HG03135 (cell line): ENCODE data around the gene USP22.

Experiments
- ATAC-seq: cut with Tn5 transposase; IDR thresholded peaks from one replicate; pipeline ENCODE4 v1.9.1; 2021; ENCODE audit warnings: mild to moderate bottlenecking, moderate library complexity; ENCODE audit not compliant: unreplicated experiment

USP22 gene

DNA sequence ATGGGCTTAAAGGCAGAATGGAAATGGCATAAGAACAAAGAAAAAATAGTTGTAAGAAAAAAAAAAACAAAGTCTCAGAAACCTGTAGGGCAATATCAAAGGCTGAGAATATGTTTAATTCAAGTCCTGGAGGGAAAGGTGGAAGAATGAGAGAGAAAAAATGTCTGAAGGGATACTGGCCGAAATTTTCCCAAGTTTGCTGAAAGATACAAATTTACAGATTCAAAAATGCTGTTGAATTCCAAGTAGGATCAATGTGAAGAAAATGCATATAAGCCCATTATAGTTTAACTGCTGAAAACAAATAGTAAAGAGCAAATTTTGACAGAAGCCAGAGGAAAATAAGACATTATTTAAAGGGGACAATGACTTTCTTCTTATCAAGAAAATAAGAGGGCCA is 6.6 kb upstream of the USP22 start:
- no peak for ATAC-seq

DNA sequence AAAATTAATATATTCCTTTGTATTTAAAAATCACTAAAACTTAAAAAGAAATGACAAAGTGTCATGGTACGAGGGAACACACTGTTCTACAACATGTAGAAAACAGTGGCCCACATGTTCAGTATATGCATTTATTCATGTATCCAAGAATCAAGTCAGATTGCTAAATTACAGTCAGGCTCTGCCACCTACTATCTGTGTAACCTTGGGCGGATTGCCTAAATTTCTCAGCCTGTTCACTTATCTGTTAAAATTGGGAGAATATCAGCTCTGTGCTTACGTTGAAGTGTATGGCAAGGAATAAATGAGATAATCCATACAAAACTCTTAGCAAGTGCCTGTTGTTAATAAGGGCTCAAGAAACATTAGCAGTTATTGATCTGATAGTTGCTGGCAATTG is 3.4 kb upstream of the USP22 start:
- no peak for ATAC-seq

DNA sequence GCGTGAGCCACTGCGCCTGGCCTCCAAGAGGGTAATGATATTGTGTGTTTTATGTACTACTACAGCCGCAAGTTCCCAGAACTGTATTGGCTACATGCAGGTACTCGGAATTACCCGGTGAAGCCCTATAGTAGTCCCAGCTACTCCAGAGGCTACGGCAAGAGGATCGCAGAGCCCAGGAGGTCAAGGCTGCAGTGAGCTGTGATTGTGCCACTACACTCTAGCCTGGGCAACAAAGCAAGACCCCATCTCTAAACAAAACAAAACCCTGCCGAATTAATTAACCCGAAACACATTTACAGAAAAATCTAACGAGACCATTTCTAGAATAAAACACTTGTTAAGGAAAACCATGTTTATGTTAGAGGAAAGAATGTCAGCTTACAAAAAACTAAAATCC is 2.2 kb upstream of the USP22 start:
- ATAC-seq, result no peak

DNA sequence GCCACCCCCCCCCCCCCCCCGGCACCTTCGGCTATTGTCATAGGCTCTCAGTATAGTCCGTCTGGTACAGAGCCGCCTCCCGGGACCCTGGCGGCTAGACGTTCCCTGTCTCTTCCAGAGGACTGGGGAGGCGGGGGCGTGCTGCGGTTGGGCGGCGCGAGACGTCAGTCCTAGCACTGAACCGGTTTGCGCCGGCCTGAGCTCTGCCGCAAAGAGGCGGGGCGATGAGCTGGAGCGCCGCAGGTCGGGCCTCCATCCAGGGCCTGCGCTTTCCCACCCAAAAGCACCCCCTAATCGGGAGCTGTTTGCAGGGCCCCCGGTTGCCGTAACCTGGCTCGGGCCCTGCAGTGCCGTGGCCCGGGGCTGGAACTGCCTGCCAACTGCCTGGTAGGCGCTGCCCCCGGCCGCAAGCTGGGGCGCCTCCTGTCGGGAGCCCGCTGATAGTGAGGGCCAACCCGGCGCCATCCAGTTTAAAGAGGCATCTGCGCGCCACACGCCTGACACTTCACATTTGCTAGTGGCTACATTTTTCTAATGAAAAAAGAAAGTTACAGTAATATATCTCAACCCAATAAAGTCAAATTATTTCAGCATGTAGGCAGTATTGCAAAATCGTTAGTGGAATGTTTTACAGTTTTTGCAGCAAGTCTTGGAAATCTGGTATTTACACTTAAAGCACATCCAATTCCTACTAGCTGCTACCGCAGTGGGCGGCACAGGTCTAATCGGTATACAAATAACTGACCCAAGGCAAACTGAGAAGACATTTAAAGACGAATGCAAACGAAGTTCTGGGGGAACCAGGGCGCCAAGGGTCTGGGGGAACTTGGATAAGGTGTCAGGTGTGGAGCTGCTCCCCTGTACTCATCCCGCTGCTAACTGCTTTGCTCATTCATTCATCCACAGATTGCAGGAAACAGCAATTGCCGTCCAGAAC is 753 bp upstream of the USP22 start:
- peak; percentile 82 for ATAC-seq

DNA sequence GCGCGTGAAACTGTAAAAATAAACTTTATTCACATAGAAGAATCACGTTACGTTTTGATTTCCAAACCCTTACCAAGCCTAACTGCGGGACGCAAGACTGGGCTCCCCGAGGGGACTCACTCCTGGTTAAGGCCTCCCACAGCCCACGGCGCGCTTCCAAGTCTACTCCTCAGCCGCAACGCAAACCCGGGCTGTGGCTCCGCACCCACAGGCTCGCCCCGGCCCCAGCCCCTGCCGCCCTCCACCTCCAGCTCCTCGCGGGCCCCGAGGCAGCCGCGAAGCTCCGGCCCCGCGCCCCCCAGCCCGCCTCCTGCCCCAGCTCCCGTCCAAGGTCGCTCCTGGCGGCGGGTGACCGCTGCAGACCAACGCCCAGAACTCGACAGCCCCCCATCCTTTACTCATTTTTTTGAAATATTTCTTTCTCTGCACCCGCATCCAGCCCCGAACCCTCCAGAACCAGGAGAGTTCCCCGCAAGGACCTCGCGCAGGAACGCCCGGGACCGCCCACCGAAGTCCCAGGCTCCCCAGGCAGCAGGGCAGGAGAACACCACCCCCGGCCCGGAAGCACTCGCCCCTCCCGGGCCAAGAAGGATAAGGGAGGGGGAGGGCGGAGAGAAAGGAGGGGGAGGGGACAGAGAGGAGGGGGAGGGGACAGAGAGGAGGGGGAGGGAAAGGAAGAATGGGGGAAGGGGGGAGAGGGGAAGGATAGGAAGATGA is 912 bp downstream of the USP22 start:
- ATAC-seq, result no peak

DNA sequence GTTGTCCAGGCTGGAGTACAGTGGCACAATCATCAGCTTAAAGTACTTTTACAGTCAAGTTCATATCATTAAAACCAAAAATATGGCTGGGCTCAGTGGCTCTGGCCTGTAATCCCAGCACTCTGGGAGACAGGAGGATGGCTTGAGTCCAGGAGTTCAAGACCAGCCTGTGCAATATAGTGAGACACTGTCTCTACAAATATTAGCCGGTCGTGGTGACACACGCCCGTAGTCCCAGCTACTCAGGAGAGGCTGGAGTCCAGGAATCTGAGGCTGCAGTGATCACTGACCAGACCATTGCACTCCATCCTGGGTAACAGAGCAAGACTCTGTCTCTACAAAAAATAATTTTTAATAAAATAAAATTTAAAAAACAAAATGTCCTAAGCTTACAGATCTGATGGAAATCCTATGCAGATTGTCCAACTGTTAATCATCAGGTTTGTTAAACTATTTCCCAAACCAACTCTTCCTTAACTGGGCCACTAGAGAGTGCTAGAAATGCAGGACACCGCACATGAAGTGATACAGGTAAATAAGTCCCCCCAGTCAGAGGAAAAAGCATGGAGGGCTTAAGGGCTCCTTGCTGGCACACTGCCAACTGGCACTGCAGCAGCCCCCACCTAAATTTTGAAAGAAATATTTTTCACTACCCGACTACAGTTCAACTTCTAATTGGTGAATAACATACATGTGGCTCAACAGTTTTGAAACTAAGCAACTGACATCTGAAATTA is 2.8 kb downstream of the USP22 start:
- no peak for ATAC-seq

DNA sequence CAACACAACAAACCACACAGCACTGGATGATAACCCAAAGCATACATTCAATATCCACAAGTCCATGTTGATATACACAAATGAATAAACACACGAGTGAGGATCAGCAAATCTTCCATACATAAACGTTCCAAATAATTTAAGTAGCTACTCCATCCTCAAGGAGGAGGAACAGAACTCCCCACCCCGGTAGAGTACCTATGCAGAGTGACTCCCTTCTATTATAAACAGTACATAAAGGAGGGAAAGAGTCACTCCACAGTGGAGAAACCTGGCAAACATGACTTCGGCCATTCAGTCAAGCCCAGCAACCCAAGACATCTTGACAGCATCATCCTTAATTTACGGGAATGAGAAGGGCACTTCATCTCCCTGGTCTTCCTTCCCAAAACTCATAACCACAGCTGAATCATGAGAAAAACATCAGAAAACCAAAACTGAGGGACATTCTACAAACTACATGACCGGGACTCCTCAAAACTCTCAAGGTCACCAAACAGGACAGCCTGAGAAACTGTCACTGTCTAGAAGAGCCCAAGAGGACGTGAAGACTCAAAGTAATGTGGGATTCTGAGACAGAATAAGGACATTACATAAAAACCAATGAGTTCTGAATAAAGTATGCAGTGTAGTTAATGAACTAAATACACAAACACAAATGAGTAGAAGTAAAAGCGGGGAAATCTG is 5.6 kb downstream of the USP22 start:
- no peak for ATAC-seq

DNA sequence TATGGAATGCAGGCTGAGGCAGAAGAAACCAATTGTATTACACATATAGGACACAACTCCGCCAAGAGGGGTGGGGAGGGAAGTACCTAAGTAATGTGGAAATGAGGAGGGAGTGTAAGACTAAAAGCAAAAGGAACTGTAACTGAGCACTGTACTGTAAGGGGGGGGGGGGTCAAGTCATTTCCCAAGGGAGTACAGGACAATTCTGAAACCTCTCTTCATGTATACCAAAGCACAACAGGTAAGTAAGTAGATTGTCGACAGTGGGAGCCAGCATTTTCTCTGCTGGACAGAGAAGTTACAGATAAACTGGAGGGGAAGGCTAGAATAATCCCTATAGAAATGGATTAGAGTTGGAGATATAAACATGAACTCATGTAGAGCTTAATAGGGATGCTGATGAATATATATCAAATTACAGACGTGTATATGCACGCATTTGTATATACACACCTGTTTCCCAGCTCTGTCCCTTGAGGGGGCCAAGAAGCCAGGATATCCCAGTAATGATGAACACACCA is 6.4 kb downstream of the USP22 start:
- ATAC-seq, result no peak

DNA sequence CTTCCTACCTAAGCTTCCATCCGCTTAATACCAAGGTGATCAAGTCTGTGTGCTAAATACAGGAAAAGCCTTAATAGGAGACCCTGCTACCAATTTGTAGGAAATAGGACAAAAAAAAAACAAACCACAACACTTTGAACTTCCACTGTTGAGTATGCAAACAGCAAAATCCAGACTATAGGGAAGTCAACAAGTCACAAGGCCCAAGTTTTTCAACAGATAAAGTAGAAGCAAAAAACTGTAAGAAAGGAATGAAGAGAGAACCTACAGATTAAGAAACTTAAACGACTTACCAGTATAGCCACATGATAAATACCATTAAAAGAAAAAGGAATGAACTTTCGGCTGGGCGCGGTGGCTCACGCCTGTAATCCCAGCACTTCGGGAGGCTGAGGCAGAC is 7.4 kb downstream of the USP22 start:
- ATAC-seq, result no peak

DNA sequence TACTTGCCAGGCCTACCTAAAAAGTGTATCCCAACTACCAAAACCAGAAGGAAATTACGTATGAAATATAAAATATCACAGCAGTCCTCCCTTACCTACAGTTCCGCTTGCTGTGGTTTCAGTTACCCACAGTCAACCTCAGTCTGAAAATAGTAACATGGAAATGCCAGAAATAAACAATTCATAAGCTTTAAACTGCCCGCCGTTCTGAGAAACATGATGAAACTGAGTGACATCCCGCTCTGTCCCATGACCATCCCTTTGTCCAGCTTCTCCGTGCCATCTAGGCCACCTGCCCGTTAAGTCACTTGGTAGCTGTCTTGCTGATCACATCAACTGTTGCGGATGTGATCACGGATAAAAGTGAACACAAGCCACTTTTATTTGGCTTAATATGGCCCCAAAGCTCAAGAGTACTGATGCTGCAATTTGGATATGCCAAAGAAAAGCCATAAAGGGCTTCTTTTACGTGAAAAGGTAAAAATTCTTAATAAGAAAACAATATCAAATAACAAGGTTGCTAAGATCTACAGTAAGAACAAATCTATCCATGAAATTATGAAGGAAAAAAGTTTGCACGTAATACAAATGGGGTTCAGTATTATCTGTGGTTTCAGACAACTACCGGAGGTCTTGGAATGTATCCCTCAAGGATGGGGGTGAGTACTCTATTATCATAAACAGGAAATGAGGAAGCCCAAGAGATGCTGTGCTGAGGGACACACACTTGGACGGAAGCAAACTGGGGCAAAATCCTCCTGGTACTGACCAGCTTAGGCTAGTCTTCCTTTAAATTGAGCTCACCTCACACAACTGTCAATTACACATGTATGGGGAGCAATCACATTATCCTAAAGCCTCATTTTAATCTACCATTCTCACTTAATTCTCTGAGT is 8.2 kb downstream of the USP22 start:
- ATAC-seq, result no peak

DNA sequence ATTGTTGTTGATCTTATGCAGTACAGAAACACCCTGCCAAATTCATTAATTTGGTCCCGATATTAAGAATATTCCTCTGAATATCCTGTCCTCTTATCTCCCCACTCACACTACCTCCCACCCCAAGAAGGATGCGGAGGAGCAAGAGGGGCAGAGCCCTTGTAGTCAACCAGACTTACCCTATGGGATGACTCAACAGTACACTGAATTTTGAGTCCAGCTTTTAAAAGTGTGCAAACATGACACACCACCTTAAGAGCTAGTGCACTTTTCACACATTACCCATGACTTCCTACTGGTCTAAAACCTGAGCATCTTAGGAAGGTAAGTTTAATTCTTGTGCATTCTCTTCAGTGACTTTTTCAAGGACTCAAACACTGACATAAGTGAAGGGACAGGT is 9.5 kb downstream of the USP22 start:
- ATAC-seq, result no peak

DNA sequence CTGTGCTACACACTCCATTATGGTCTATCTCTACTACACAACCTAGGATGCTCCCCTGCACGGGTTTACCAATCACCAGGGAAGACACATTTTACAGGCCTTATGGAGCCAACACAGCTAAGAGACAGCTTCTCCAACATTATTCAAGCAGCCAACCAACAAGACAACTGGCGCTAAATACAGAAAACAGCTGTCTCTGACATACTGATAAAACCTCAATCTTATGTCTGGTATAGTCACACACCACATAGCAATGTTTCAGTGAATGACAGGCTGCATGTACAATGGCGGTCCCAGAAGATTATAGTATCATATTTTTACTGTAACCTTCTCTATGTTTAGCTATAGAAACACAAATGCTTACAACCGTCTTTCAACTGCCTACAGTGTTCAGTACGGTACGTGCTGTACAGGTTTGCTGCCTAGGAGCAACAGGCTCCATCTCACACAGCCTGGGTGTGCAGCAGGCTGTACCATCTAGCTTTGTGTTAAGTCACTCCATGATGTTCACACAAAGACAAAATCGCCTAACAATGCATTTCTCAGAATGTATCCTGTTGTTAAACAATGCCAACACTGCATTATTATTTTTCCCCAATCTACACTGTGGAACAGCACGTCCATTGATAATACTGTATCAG is 10.9 kb downstream of the USP22 start:
- no peak for ATAC-seq

DNA sequence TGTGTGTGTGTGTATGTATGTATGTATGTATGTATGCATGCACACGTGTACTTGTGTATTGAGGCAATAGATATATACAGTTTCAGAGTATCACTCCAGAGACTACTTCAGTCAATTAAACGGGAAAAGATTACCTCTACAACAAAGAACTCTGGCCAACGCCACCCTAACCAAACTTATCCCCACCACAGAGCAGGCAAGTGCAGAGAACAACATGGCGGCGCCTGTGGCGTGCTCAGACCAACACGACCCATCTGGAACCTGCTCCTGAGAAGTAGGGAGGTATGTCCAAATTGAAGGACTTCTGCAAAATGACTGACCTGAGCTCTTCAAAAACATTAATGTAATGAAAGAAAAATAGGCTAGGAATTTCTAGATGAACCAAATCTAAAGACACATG is 12.4 kb downstream of the USP22 start:
- no peak for ATAC-seq

DNA sequence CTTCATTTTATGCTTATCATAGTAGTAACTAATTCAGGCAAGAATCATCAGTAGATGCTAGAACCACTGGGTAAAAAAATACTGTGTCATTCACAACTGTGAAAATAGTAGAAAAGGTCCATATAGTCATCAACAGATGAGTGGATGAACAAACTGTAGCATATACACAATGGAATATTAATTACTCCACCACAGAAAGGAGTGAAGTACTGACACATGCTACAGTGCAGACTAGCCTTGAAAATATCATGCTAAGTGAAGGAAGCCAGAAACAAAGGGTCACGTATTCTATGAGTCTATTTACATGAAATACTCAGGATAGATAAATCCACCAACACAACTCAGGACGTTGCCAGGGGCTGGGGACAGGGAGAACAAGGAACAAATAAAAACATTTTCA is 13.3 kb downstream of the USP22 start:
- ATAC-seq, result no peak

DNA sequence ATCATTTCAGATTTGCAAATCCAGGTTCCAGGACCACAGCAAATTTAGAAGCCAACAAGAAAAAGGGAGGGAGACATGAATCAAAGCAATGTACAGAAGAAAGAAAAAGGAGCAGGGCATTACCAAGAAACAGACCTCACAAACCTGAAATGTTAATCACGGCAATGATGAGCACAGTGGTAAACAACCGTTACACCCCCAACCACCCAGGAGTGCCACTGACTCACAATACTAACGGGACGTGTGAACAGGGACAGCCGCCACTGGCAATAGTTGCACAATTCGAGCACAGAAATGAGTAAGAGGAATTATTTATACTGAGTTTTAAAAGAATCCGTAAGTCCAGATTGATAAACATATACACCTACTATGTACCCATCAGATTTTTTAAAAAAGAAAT is 13.8 kb downstream of the USP22 start:
- no peak for ATAC-seq

DNA sequence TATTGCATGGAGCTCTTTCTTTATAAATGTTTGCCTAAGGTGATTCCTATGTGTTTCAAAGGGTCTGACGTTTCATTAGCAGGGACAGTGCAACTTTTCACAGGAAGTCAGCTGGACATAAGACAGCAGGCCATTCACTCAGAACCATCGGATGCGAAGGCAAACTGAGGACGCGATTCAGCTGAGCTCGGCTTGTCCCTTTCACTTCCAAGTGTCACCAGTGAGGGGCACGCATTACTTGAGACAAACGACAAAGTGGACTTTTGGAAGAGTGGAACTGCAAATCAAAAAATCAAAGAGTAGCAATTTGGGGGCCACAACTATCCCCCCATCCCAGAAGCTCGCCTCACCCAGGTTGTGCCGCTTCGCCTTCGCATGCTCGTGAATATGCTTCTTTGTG is 14.6 kb downstream of the USP22 start:
- no peak for ATAC-seq

DNA sequence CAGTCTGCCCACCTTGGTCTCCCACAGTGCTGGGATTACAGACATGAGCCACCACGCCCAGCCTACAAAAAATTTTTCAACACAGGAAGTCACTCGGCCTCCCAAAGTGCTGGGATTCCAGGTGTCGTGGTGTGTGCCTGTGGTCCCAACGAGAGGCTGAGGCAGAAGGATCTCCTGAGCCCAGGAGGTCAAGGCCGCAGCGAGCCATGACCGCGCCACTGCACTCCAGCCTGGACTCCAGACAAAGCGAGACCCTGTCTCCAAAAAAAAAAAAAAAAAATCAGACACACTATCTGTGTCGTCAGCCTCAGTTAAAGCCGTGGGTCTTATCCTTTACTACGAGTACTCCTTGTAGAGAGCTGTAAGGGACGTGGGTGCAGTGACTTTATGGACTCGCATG is 15.8 kb downstream of the USP22 start:
- no peak for ATAC-seq

DNA sequence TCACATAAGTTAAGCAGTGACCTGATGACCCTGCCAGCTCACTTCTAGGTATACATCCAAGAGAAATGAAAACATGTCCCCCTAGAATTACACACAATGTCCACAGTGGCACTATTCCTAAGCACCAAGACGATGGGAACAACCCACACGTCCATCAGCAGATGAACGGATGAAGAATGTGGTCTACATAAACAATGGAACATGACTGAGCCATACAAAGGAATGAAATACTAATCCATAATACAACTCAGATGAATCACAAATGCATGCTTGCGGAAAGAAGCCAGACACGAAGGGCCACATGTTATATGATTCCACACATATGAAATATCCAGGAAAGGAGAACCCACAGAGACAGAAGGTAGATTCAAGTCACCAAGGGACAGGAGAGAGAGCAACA is 17.4 kb downstream of the USP22 start:
- no peak for ATAC-seq

DNA sequence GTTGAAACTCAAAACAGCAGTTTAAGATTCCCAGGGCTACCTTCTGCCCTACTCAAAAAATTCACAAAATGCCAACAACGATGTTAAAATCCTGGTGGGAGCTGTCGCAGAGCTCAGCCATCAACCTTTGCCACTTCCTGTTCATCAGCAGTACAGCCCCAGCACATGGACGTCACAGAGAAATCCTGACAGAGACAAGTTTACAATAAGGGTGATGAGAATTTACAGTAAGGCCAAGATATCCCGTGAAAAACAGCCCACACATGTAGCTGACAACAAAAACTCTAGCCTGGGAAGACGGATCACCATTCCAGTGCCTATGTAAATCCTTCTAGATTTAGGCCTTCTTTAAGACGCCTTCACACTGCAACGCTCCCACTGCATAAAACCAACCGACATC is 18.8 kb downstream of the USP22 start:
- no peak for ATAC-seq
